HG02840 (cell line): ENCODE measurements around the gene VSIG10L2.
"Not testable (repeated sequence)": the region's sequence is repeated elsewhere in the genome, so short reads cannot be mapped to it uniquely, and the experiment has no call there.

Experiments used
- ATAC-seq: cut with Tn5 transposase; IDR thresholded peaks from one replicate; pipeline ENCODE4 v1.9.1; 2021; ENCODE audit warnings: mild to moderate bottlenecking, moderate library complexity, moderate number of reproducible peaks; ENCODE audit not compliant: unreplicated experiment, low FRiP score

VSIG10L2 gene

DNA sequence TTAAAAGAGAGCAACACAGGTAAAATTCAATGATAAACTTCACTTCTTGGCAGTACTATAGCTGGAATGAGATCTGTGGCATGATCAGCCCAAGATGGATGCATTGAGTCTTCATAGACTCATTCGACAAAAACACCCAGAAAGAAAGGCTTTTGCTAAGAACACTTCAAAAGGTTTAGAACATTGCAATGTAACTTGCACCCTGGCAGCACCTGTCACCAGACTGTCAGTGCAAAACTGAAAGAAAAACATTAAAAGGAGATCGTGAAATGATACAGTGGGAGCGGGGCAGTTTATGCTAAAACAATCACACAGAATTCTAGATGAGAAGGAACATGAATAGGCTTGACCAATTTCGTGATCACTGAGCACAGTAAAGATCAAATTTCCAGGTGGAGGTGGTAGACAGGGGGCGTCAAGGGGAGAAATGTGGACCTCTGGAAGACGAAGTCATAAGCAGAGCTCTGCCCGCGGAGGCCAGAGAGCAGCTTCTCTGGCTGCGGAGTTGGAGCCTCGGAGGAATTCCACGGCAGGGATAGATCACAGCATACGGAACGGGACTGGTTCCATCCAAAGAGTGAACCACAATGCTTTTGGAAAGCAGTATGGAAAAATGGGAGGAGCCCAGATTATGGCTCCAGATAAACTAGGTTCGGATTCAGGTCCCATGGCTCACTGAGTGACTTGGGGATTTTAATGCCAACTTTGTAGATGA, 11.9 kb downstream of the VSIG10L2 start:
- ATAC-seq = no peak

- no peak for ATAC-seq
These were observed 13.1 kb downstream of the VSIG10L2 start for GRCh38 chr11:125958872-125959400.

DNA sequence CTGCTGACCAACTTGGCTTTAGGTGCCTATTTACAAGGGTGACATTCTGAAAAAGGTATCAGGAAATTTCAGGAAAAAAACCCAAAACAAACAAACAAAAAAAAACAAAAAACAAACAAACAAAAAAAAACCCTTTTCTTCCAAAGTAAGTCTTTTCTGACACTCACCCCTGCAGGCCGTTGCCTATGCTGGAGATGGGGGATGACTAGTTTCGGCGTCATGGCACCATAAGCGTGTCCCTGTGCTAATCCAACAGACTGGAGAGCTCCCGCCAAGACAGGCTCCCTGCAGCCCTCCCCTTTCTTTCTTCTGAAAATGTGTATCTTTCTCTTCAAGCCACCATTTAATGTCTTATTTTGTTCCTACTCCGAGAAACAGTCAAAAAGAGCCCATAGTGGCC, 13.7 kb downstream of the VSIG10L2 start:
- ATAC-seq = no peak

DNA sequence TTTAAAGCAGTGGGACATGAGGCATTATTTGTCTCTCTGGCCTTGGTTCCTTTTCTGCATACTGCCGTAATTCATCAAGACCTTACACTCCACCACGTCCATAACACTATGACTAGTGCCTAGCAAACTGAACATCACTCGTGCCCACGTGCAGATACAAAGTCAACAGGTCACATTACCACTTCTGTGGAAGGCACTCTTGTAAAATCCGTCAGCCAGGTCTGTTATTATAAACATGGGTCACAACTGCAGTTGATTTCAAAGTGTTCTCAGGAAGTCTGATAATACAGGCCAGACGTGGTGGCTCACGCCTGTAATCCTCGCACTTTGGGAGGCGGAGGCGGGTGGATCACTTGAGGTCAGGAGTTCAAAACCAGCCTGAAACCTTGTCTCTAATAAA, 14.1 kb downstream of the VSIG10L2 start:
- no peak for ATAC-seq

DNA sequence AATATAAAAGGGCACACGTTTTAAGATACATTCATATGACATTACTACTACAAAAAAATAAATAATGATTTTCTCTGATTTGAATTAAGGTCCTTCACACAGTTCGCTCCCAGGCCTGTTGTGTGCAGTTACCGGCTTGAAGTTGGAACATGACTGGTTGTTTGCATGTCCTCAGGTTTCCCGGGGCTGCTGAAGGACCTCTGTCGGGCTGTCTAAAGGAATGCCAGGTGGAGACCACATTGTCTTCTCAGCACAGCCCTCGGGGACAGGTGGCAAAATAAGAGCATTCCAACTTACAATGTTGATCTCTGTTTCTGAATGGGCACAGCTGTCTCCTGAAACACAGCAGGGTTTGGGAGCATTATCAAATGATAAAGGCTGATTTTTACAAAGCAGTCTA, 14.9 kb downstream of the VSIG10L2 start:
- ATAC-seq = no peak

- ATAC-seq = no peak
These were observed 21.7 kb downstream of the VSIG10L2 start for GRCh38 chr11:125967515-125967914.

- ATAC-seq = no peak
These were observed 22.5 kb downstream of the VSIG10L2 start for GRCh38 chr11:125968354-125968753.

GRCh38 chr11:125971618-125972017, 25.8 kb downstream of the VSIG10L2 start:
- no peak for ATAC-seq

GRCh38 chr11:125974284-125974683, 28.4 kb downstream of the VSIG10L2 start:
- ATAC-seq = no peak

- no peak for ATAC-seq
These were observed 29.8 kb downstream of the VSIG10L2 start for GRCh38 chr11:125975634-125976033.

DNA sequence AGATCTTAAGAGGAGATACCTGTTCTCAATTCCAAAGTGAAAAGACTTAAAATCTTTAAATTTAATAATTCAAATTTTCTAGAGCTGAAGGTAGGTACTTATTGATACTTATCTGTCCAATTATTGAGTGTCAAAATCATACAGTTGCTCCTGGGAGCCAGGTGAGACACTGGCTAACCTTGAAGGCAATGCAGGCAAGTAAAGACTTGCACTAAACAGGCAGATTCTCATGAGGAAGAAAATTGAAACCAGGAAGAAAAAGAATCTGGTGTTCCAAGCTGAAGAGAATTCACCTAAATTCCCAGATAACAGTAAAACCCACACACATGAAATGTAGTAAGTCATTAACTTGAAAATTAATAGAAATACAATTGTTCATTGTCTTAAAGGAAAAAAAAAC, 30.3 kb downstream of the VSIG10L2 start:
- ATAC-seq = no peak

DNA sequence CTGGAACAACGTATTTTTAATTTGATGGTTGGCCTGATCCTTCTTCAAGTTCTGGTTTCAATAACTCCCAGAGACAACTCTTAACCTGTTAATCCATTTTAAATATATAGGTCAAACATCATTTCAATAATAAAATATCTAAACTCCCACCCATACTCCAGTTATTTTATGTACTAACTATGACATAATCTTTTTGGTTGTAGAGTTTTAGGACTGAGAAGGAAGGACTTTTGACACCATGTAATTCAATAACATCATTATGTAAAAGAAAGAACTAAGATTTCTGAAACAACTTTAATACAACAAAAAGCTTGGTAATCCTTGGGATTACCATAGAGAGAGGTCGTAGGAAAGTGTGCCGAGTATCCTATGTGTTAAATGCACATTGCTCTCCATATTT, 31.5 kb downstream of the VSIG10L2 start:
- ATAC-seq = no peak

- ATAC-seq = no peak
These were observed 32.4 kb downstream of the VSIG10L2 start for GRCh38 chr11:125978181-125978716.

DNA sequence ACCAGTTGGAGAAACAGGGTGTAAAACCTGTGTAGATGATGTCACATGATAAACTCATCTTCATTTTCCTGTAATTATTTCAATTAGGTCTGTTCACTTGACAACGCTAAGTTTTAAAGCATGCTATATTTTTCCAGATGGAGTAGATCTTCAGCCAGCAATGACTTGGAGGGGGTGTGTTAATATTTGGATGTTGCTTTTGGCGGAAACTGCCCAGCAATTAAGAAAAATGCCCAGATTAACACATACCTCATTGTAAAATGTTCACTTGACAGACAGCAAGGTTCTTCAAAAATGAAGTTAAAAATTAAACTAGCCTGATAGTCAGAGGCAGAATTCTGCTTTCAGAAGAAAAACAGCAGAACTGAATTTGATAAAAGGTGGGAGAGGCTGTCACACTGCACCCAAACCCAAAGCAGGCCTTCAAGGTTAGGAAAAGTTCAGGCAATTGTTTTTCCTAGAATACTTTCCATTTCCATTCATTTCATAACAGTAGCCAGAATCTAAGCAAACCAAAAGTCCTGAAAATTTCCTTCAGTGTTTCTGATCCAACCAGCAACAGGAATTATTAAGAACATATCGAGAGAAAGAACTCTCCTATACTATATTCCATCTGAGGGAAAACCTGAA, 33.0 kb downstream of the VSIG10L2 start:
- no peak for ATAC-seq

DNA sequence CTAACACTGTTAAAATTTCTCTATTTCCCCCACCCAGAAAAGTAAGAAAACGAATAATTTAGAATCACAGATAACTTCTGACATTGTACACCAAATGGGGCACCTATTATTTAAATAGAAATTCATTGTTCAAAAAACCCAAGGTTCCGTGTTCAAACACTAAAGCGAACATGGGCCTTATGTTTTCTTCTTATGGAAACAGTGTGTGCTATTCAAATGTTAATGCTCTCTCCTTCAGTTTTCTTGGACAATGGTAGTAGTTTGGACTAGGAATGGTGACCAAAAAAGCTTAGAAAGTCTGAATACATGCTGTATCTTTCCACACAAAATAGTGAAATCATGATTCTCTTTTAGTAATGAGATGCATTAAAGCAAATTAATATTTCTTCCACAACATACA, 33.7 kb downstream of the VSIG10L2 start:
- no peak for ATAC-seq

GRCh38 chr11:125980436-125980835, 34.6 kb downstream of the VSIG10L2 start:
- no peak for ATAC-seq

GRCh38 chr11:125982348-125982730, 36.5 kb downstream of the VSIG10L2 start:
- no peak for ATAC-seq

DNA sequence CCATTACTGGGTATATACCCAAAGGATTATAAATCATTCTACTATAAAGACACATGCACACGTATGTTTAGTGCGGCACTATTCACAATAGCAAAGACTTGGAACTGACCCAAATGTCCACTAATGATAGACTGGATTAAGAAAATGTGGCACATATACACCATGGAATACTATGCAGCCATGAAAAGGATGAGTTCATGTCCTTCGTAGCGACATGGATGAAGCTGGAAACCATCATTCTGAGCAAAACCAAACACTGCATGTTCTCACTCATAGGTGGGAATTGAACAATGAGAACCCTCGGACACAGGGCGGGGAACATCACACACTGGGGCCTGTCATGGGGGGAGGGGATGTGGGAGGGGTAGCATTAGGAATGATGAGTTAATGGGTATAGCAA, 40.1 kb downstream of the VSIG10L2 start:
- ATAC-seq = not testable (repeated sequence)

DNA sequence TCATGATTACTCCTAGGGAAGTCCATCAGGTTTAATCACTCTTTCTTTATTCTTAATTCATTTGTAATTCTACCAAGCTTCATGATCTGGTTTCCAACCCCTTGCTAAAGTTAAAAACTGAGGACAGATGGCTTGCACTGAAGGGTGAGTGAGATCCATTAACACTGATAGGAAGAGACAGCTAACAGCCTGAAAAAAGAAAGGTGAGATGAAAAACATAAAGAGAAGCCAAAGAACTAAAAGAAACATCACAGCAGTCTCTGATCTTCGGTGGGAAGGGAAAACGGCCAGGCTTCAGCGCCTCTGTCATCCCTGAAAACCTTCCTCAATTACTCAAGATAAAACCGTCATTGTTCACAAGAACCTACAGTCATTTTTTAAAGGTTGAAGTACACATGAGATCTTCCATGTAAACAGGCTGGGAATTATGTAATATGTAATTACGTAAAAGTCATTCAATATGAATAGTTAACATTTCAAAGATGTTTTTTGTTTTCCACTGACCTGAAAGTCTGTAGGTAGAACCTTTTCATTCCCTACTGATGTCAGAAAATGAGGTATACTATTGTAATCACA, 41.3 kb downstream of the VSIG10L2 start:
- no peak for ATAC-seq

DNA sequence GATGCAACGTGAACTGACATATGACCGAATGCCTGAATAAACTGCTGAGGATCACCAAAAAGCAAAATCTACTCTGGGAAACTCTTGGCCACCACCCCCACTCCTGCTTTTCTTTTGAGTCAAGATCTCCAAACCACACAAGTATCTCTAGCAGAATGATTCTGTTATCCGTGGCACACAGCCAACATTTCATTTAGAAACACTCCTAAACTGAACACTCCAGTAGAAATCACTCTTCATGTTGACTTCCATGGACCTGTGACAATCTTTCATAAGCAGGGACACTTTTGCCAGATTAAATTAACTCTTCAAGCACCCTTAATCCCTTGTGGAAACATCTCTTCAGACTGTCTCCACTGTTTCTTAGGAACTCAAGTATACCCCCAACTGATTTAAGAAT, 44.4 kb downstream of the VSIG10L2 start:
- ATAC-seq = no peak

GRCh38 chr11:125992893-125993292, 47.0 kb downstream of the VSIG10L2 start:
- no peak for ATAC-seq
